IMR-90 (cell line): ENCODE data around the gene ASB5. TPM values are rescaled to one million over a fixed set of nuclear protein-coding genes. Genes with fewer than 3 reads are reported as not detected.

ENCODE experiments used
- ATAC-seq: fragments of 200-7000 bp; cut with Tn5 transposase; 2 replicates; pipeline ENCODE4 v1.9.1; 2020; ENCODE audit warnings: low read depth, mild to moderate bottlenecking, moderate library complexity
- BruUV-seq: library from RNA; stranded (reverse); fragments of 400-500 nt; replicated peaks from 2 replicates; lab custom pipeline; 2021; lab: Mats Ljungman, UMichigan
- CTCF ChIA-PET: fragments of 300-600 bp; formaldehyde crosslinking; extraction: SDS; loops from one replicate; lab custom pipeline; 2021; ENCODE audit warnings: antibody characterized with exemption; lab: Yijun Ruan, JAX
- POLR2A ChIA-PET: fragments of 300-600 bp; sonication (Branson Sonifier 250); formaldehyde crosslinking; loops from one replicate; lab custom pipeline; 2022; ENCODE audit warnings: antibody characterized with exemption; ENCODE audit not compliant: unreplicated experiment; lab: Charles Lee
- DNase-seq: peaks from one replicate; pipeline ENCODE4 v3.0.0; 2013
- H2AFZ ChIP-seq: replicated peaks from 2 replicates; pipeline ENCODE3; 2013; ENCODE audit warnings: low read length, mild to moderate bottlenecking; ENCODE audit not compliant: poor library complexity
- H2AK5ac ChIP-seq: 2 replicates; pipeline ENCODE4 v1.6.1; 2013; ENCODE audit warnings: low read depth, low read length, inconsistent platforms
- H2AK9ac ChIP-seq: replicated peaks from 2 replicates; pipeline ENCODE3; 2013; ENCODE audit warnings: mild to moderate bottlenecking, low read depth, low read length, moderate library complexity; ENCODE audit not compliant: poor library complexity
- H2BK120ac ChIP-seq: 2 replicates; pipeline ENCODE4 v1.6.1; 2013; ENCODE audit warnings: low read depth, low read length, inconsistent platforms
- H2BK15ac ChIP-seq: 3 replicates; pipeline ENCODE4 v1.6.1; 2013; ENCODE audit warnings: low read depth, low read length, inconsistent platforms
- H2BK20ac ChIP-seq: 2 replicates; pipeline ENCODE4 v1.6.1; 2013; ENCODE audit warnings: low read depth, mild to moderate bottlenecking, inconsistent platforms, low read length, moderate library complexity
- H2BK5ac ChIP-seq: 2 replicates; pipeline ENCODE4 v1.6.1; 2013; ENCODE audit warnings: mild to moderate bottlenecking, low read depth, low read length, inconsistent platforms; ENCODE audit not compliant: poor library complexity, severe bottlenecking
- H3K14ac ChIP-seq: replicated peaks from 2 replicates; pipeline ENCODE4 v1.6.1; 2013; ENCODE audit warnings: low read depth, low read length, inconsistent platforms
- H3K18ac ChIP-seq: 2 replicates; pipeline ENCODE4 v1.6.1; 2013; ENCODE audit warnings: low read depth, low read length, control low read depth
- H3K23ac ChIP-seq: 2 replicates; pipeline ENCODE4 v1.6.1; 2013; ENCODE audit warnings: low read depth, low read length, inconsistent platforms
- H3K27ac ChIP-seq: 2 replicates; pipeline ENCODE4 v1.5.1; 2013; ENCODE audit warnings: mild to moderate bottlenecking, control low read depth, low read length; ENCODE audit not compliant: insufficient read depth
- H3K27me3 ChIP-seq: 2 replicates; pipeline ENCODE4 v1.6.1; 2013; ENCODE audit warnings: low read length; ENCODE audit not compliant: control insufficient read depth, insufficient read depth
- H3K36me3 ChIP-seq: 2 replicates; pipeline ENCODE4 v1.6.1; 2013; ENCODE audit warnings: low read length, mixed read lengths; ENCODE audit not compliant: control insufficient read depth, insufficient read depth
- H3K4ac ChIP-seq: 2 replicates; pipeline ENCODE4 v1.6.1; 2013; ENCODE audit warnings: low read depth, low read length, inconsistent platforms
- H3K4me1 ChIP-seq: 2 replicates; pipeline ENCODE4 v1.6.1; 2013; ENCODE audit warnings: low read length, mixed read lengths; ENCODE audit not compliant: control insufficient read depth, insufficient read depth
- H3K4me2 ChIP-seq: 2 replicates; pipeline ENCODE4 v1.6.1; 2013; ENCODE audit warnings: low read depth, mild to moderate bottlenecking, control low read depth, low read length, moderate library complexity
- H3K4me3 ChIP-seq: 2 replicates; pipeline ENCODE4 v1.5.1; 2013; ENCODE audit warnings: low read depth, mild to moderate bottlenecking, control low read depth, low read length, moderate library complexity; ENCODE audit not compliant: insufficient read depth
- H3K56ac ChIP-seq: 2 replicates; pipeline ENCODE4 v1.6.1; 2013; ENCODE audit warnings: low read length, inconsistent platforms; ENCODE audit not compliant: insufficient read depth; ENCODE audit errors: extremely low read depth
- H3K79me1 ChIP-seq, 2 experiments: 2 replicates each; pipeline ENCODE4 v1.6.1; 2013; ENCODE audit warnings: low read length in 2 of 2, inconsistent platforms in 1 of 2, low read depth in 1 of 2
- H3K9ac ChIP-seq: 2 replicates; pipeline ENCODE4 v1.6.1; 2013; ENCODE audit warnings: low read depth, low read length, control low read depth
- H3K9me1 ChIP-seq: 2 replicates; pipeline ENCODE4 v1.6.1; 2013; ENCODE audit warnings: low read length, inconsistent platforms; ENCODE audit not compliant: insufficient read depth
- H3K9me3 ChIP-seq: 2 replicates; pipeline ENCODE4 v1.6.1; 2013; ENCODE audit warnings: low read length; ENCODE audit not compliant: control insufficient read depth, insufficient read depth
- H4K20me1 ChIP-seq: 2 replicates; pipeline ENCODE4 v1.6.1; 2013; ENCODE audit warnings: low read length, inconsistent platforms; ENCODE audit not compliant: insufficient read depth
- H4K5ac ChIP-seq: 2 replicates; pipeline ENCODE4 v1.6.1; 2013; ENCODE audit warnings: mild to moderate bottlenecking, low read depth, low read length, control low read depth
- H4K8ac ChIP-seq, 2 experiments: 2 replicates each; pipeline ENCODE4 v1.6.1; 2013; ENCODE audit warnings: low read depth in 2 of 2, low read length in 2 of 2, control low read depth in 1 of 2, inconsistent platforms in 1 of 2
- H4K91ac ChIP-seq: 2 replicates; pipeline ENCODE4 v1.6.1; 2013; ENCODE audit warnings: low read depth, low read length, inconsistent platforms; ENCODE audit not compliant: insufficient read depth
- BHLHE40 ChIP-seq: fragments of 150-350 bp; IDR thresholded peaks from 2 replicates; pipeline ENCODE4 v1.6.1; 2016; ENCODE audit warnings: mild to moderate bottlenecking, low read depth, low read length
- CEBPB ChIP-seq: IDR thresholded peaks from 2 replicates; pipeline ENCODE4 v1.6.1; 2012; ENCODE audit warnings: low read depth, low read length, improper control_type of control experiment
- CHD1 ChIP-seq: IDR thresholded peaks from 2 replicates; pipeline ENCODE4 v1.6.1; 2012; ENCODE audit warnings: low read depth, low read length, improper control_type of control experiment
- FOS ChIP-seq: fragments of 150-350 bp; IDR thresholded peaks from 2 replicates; pipeline ENCODE4 v1.6.1; 2016; ENCODE audit warnings: low read depth, low read length
- MAFK ChIP-seq: IDR thresholded peaks from 2 replicates; pipeline ENCODE4 v1.6.1; 2012; ENCODE audit warnings: low read depth, low read length, improper control_type of control experiment
- MAZ ChIP-seq: IDR thresholded peaks from 2 replicates; pipeline ENCODE4 v1.6.1; 2012; ENCODE audit warnings: low read depth, mild to moderate bottlenecking, low read length, improper control_type of control experiment, moderate library complexity, borderline replicate concordance
- MXI1 ChIP-seq: IDR thresholded peaks from 2 replicates; pipeline ENCODE4 v1.6.1; 2012; ENCODE audit warnings: low read depth, mild to moderate bottlenecking, low read length, moderate library complexity, borderline replicate concordance
- NFE2L2 ChIP-seq: fragments of 150-350 bp; IDR thresholded peaks from 2 replicates; pipeline ENCODE4 v1.6.1; 2016; ENCODE audit warnings: low read depth, mild to moderate bottlenecking, low read length
- POLR2A ChIP-seq: IDR thresholded peaks from 2 replicates; pipeline ENCODE4 v1.6.1; 2012; ENCODE audit warnings: mild to moderate bottlenecking, low read depth, low read length
- RAD21 ChIP-seq: IDR thresholded peaks from 2 replicates; pipeline ENCODE4 v1.6.1; 2012; ENCODE audit warnings: low read length, improper control_type of control experiment
- RCOR1 ChIP-seq: IDR thresholded peaks from 2 replicates; pipeline ENCODE4 v1.6.1; 2012; ENCODE audit warnings: mild to moderate bottlenecking, low read length, improper control_type of control experiment; ENCODE audit not compliant: insufficient replicate concordance
- RFX5 ChIP-seq: IDR thresholded peaks from 2 replicates; pipeline ENCODE4 v1.8.0; 2012; ENCODE audit warnings: low read depth, mild to moderate bottlenecking, low read length, moderate library complexity
- SMC3 ChIP-seq: fragments of 150-350 bp; IDR thresholded peaks from 2 replicates; pipeline ENCODE4 v1.6.1; 2016; ENCODE audit warnings: low read depth, mild to moderate bottlenecking, antibody characterized with exemption, low read length, moderate library complexity
- WGBS, 2 experiments: methylation state at CpG; one replicate each; pipeline versions ENCODE4 v1.1.5 to v1.1.7; 2013; ENCODE audit warnings: missing lambda C conversion rate in 2 of 2; ENCODE audit not compliant: insufficient read length in 1 of 2; ENCODE audit errors: extremely low coverage in 2 of 2; 5-methylcytosine and 5-hydroxymethylcytosine counted together
- dilution Hi-C: fragments of 300-500 bp; cut with HindIII; formaldehyde crosslinking; loops from one replicate; pipeline ENCODE4 v1.14.3; 2018; ENCODE audit warnings: low sequenced_read_pairs; ENCODE audit not compliant: unreplicated experiment
- in situ Hi-C: fragments of 300-500 bp; cut with MboI; formaldehyde crosslinking; loops from 3 replicates; pipeline ENCODE4 v1.14.3; 2019; ENCODE audit warnings: low sequenced_read_pairs, inconsistent platforms, mixed read lengths
- intact Hi-C: fragments of 100-400 bp; cut with micrococcal nuclease; formaldehyde crosslinking; loops from 2 replicates; pipeline ENCODE4 v1.10.0; 2022
- polyA plus RNA-seq, 3 experiments: library from polyadenylated mRNA; depleted of rRNA; stranded (reverse); fragments of >200 nt; gene quantifications; 2 replicates each; pipeline ENCODE4 v1.2.3, GENCODE V29; 2012; ENCODE audit warnings: low replicate concordance in 1 of 3
- total RNA-seq: library from RNA; depleted of rRNA; stranded (reverse); fragments of >200 nt; gene quantifications from 2 replicates; pipeline ENCODE4 v1.2.3, GENCODE V29; 2012
- TF ChIP-seq, protein P1 (sequence below): conservative IDR thresholded peaks from 2 replicates; pipeline ENCODE4 v1.5.1; 2012; ENCODE audit warnings: mild to moderate bottlenecking, low read depth, low read length, improper control_type of control experiment
- TF ChIP-seq, protein P2 (sequence below): fragments of 150-350 bp; IDR thresholded peaks from 2 replicates; pipeline ENCODE4 v1.6.1; 2016; ENCODE audit warnings: low read depth, mild to moderate bottlenecking, low read length, moderate library complexity, borderline replicate concordance
- TF ChIP-seq, protein P3 (sequence below): fragments of 150-350 bp; IDR thresholded peaks from 2 replicates; pipeline ENCODE4 v1.6.1; 2017; ENCODE audit warnings: mild to moderate bottlenecking, antibody characterized with exemption, low read length, low read depth

Gene ASB5
- total and polyA plus RNA-seq, 2 of the 4 experiments (the other 2 are of a cell fraction): 0.18 to 0.21 TPM

DNA sequence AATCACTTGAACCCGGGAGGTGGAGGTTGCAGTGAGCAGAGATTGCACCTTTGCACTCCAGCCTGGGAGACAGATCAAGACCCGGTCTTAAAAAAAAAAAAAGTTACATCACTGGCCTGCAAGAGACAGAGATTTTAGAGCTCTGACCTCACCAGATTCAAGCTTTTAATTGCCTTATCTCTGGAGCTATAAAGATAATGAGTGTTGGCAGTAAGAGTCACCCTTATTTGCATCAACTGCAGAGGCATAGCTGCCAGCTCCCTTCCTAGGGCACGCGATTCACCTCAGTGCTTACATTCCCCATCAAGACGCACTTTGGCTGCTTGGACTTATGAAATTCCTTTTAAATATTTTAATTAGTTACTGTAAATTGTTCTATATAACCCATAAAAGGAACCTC lies 61.2 kb downstream of the ASB5 start:
- Histone ChIP-seq H3K9me3 (no peaks in the 10 kb centered on the region), H3K4me2 (no peak overlapping the region), H3K27me3 (no peaks in the 10 kb centered on the region), H3K27ac (no peak overlapping the region), H3K4me1 (no peaks in the 10 kb centered on the region), H3K18ac (no peak overlapping the region), H2BK20ac (no peak overlapping the region), H3K79me1 (no peaks in the 10 kb centered on the region), H2BK5ac (no peak overlapping the region), H3K9me1 (no peaks in the 10 kb centered on the region), H2BK120ac (no peak overlapping the region), H3K36me3 (no peaks in the 10 kb centered on the region), H3K4me3 (no peak overlapping the region), H3K9ac (no peak overlapping the region), H4K5ac (no peak overlapping the region), H3K4ac (no peak overlapping the region), H3K14ac (no peak overlapping the region), H2AK9ac (no peak overlapping the region), H2AFZ (no peak overlapping the region), H3K23ac (no peak overlapping the region), H3K56ac (no peak overlapping the region), H2AK5ac (no peak overlapping the region), H4K8ac (no peak overlapping the region), H4K20me1 (no peaks in the 10 kb centered on the region), H4K91ac (no peak overlapping the region), H2BK15ac (no peak overlapping the region)
- TF ChIP-seq CHD1 (no peak), MAZ (no peak), RAD21 (no peak), POLR2A (no peak), BHLHE40 (no peak), MXI1 (no peak), RFX5 (no peak), NFE2L2 (no peak), SMC3 (no peak), RCOR1 (no peak), MAFK (no peak), FOS (no peak), CEBPB (no peak)
- TF ChIP-seq, protein P1, sequence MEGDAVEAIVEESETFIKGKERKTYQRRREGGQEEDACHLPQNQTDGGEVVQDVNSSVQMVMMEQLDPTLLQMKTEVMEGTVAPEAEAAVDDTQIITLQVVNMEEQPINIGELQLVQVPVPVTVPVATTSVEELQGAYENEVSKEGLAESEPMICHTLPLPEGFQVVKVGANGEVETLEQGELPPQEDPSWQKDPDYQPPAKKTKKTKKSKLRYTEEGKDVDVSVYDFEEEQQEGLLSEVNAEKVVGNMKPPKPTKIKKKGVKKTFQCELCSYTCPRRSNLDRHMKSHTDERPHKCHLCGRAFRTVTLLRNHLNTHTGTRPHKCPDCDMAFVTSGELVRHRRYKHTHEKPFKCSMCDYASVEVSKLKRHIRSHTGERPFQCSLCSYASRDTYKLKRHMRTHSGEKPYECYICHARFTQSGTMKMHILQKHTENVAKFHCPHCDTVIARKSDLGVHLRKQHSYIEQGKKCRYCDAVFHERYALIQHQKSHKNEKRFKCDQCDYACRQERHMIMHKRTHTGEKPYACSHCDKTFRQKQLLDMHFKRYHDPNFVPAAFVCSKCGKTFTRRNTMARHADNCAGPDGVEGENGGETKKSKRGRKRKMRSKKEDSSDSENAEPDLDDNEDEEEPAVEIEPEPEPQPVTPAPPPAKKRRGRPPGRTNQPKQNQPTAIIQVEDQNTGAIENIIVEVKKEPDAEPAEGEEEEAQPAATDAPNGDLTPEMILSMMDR: no peak
- TF ChIP-seq, protein P2, sequence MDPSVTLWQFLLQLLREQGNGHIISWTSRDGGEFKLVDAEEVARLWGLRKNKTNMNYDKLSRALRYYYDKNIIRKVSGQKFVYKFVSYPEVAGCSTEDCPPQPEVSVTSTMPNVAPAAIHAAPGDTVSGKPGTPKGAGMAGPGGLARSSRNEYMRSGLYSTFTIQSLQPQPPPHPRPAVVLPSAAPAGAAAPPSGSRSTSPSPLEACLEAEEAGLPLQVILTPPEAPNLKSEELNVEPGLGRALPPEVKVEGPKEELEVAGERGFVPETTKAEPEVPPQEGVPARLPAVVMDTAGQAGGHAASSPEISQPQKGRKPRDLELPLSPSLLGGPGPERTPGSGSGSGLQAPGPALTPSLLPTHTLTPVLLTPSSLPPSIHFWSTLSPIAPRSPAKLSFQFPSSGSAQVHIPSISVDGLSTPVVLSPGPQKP: no peak
- TF ChIP-seq, protein P3, sequence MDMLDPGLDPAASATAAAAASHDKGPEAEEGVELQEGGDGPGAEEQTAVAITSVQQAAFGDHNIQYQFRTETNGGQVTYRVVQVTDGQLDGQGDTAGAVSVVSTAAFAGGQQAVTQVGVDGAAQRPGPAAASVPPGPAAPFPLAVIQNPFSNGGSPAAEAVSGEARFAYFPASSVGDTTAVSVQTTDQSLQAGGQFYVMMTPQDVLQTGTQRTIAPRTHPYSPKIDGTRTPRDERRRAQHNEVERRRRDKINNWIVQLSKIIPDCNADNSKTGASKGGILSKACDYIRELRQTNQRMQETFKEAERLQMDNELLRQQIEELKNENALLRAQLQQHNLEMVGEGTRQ: no peak
- no TSS peak for BruUV-seq
- POLR2A ChIA-PET: no interaction called here
- intact Hi-C loops (no loop called here), dilution Hi-C loops (no loop called here), in situ Hi-C loops (no loop called here)
- whole genome bisulfite sequencing, 2 experiments: 60% methylated on average over 1 of the region's 5 CpGs; no CpG with 5 or more reads in 1 of the 2 experiments
- ATAC-seq (no peak), DNase-seq (no peak)
- CTCF ChIA-PET: interaction anchor here (0.9 kb wide), 1 partner anchor 11 kb away, joined by 4 read pairs; no protein-coding TSS in a partner anchor
